ENCODE data around the gene HDAC7.

GRCh38 chr12:47791874-47792273 lies 27.8 kb downstream of the HDAC7 start:
- TF ChIP-seq CTCF (conservative IDR thresholded peaks at IDR 0.05 in 1 of 2, IDR thresholded peaks at IDR 0.05 in 1 of 2; ENCODE audit: low read depth in 1 of 2, low read length in 2 of 2) (no peak), EZH2 (IDR thresholded peaks at IDR 0.05; ENCODE audit: low read length, missing control alignments) (no peak)
